Stimulated activated CD8-positive, alpha-beta memory T cell treated with anti-CD3 and anti-CD28 coated beads, Interleukin-4, amount 100 ng/mL, for 4 hours (primary cell): ENCODE measurements around the gene IL15RA.

ENCODE experiments used
- DNase-seq, 2 donors: peaks; one replicate each; pipeline ENCODE4 v3.0.0-alpha.2; 2020; ENCODE audit warnings: low read depth in 2 of 2, low spot score in 1 of 2

Gene IL15RA

GRCh38 chr10:5977471-5978229 is at the start of gene IL15RA:
Gene IL15RA, minus strand, starts transcription at chr10:5977543. Its CDS starts 51 bp downstream, at chr10:5977492.
- peak; percentile 67 to 85 for DNase-seq

GRCh38 chr10:6025683-6026255 is 48.4 kb upstream of the IL15RA start:
- no peak for DNase-seq

GRCh38 chr10:6024334-6024682 is 47.0 kb upstream of the IL15RA start:
- DNase-seq, result no peak

- no peak for DNase-seq
Measured at GRCh38 chr10:6023661-6024333, 46.5 kb upstream of the IL15RA start.

- no peak for DNase-seq
Measured at GRCh38 chr10:6022660-6023059, 45.3 kb upstream of the IL15RA start.

- no peak for DNase-seq
Measured at GRCh38 chr10:6020826-6021225, 43.5 kb upstream of the IL15RA start.

- no peak for DNase-seq
Measured at GRCh38 chr10:6019796-6020195, 42.5 kb upstream of the IL15RA start.

- DNase-seq, result no peak
Measured at GRCh38 chr10:6019010-6019782, 41.9 kb upstream of the IL15RA start.

- no peak for DNase-seq
Measured at GRCh38 chr10:6018422-6018821, 41.1 kb upstream of the IL15RA start.

- no peak for DNase-seq
Measured at GRCh38 chr10:6017781-6018354, 40.5 kb upstream of the IL15RA start.

GRCh38 chr10:6014241-6014761 is 37.0 kb upstream of the IL15RA start:
- DNase-seq, result peak; percentile 24 to 37

- DNase-seq, result no peak
Measured at GRCh38 chr10:6013413-6014192, 36.3 kb upstream of the IL15RA start.

GRCh38 chr10:6012121-6012905 is 35.0 kb upstream of the IL15RA start:
- no peak for DNase-seq

- DNase-seq, result no peak
Measured at GRCh38 chr10:6011558-6011957, 34.2 kb upstream of the IL15RA start.

GRCh38 chr10:6010569-6010968 is 33.2 kb upstream of the IL15RA start:
- DNase-seq, result no peak

- no peak for DNase-seq
Measured at GRCh38 chr10:6009961-6010360, 32.6 kb upstream of the IL15RA start.

- DNase-seq, result no peak
Measured at GRCh38 chr10:6009150-6009549, 31.8 kb upstream of the IL15RA start.

GRCh38 chr10:6008497-6009142 is 31.3 kb upstream of the IL15RA start:
- DNase-seq, result no peak

- no peak for DNase-seq
Measured at GRCh38 chr10:6006991-6007390, 29.6 kb upstream of the IL15RA start.
